Panc1 (cell line): ENCODE data around the gene FBLN1. TPM values are rescaled to one million over a fixed set of nuclear protein-coding genes. Genes with fewer than 3 reads are reported as not detected.

Experiments used
- ATAC-seq: fragments of 200-7000 bp; cut with Tn5 transposase; 2 replicates; pipeline ENCODE4 v1.9.1; 2020; ENCODE audit warnings: mild to moderate bottlenecking, moderate library complexity
- BruUV-seq: library from RNA; stranded (reverse); fragments of 400-500 nt; replicated peaks from 2 replicates; lab custom pipeline; 2021; lab: Mats Ljungman, UMichigan
- CTCF ChIA-PET: fragments of 300-600 bp; sonication (Branson Sonifier 250); formaldehyde crosslinking; loops from one replicate; lab custom pipeline; 2022; ENCODE audit warnings: antibody characterized with exemption; lab: Charles Lee
- POLR2A ChIA-PET: fragments of 300-600 bp; sonication (Branson Sonifier 250); formaldehyde crosslinking; loops from one replicate; lab custom pipeline; 2022; ENCODE audit warnings: antibody characterized with exemption; lab: Charles Lee
- DNase-seq: peaks from one replicate; pipeline ENCODE4 v3.0.0-alpha.2; 2010; ENCODE audit warnings: low read depth, low spot score
- H3K27ac ChIP-seq: 2 replicates; pipeline ENCODE4 v1.5.1; 2011; ENCODE audit warnings: mild to moderate bottlenecking, low read length, inconsistent platforms
- H3K27me3 ChIP-seq: fragments of 200-500 bp; sonication (Bioruptor generic); 2 replicates; pipeline ENCODE4 v1.6.0; 2014; ENCODE audit warnings: low read length, inconsistent platforms; ENCODE audit not compliant: control insufficient read depth, insufficient read depth
- H3K36me3 ChIP-seq: fragments of 200-500 bp; sonication (Bioruptor generic); 2 replicates; pipeline ENCODE4 v1.5.1; 2014; ENCODE audit warnings: inconsistent platforms, mild to moderate bottlenecking, low read length, moderate library complexity; ENCODE audit not compliant: control insufficient read depth, insufficient read depth
- H3K4me1 ChIP-seq: 2 replicates; pipeline ENCODE4 v1.5.1; 2011; ENCODE audit warnings: inconsistent platforms, mild to moderate bottlenecking, low read length, moderate library complexity; ENCODE audit not compliant: control insufficient read depth, insufficient read depth
- H3K4me3 ChIP-seq, 2 experiments: 2 replicates each; pipeline ENCODE4 v1.5.1; 2011 to 2012; ENCODE audit warnings: low read depth in 2 of 2, low read length in 2 of 2, mild to moderate bottlenecking in 2 of 2, inconsistent platforms in 1 of 2, moderate library complexity in 1 of 2
- H3K9me3 ChIP-seq: fragments of 200-500 bp; sonication (Bioruptor generic); 2 replicates; pipeline ENCODE4 v1.5.1; 2014; ENCODE audit warnings: low read depth, mild to moderate bottlenecking, inconsistent platforms, low read length, moderate library complexity; ENCODE audit not compliant: control insufficient read depth, insufficient read depth
- POLR2AphosphoS5 ChIP-seq: IDR thresholded peaks from 2 replicates; pipeline ENCODE4 v1.6.1; 2012; ENCODE audit warnings: mild to moderate bottlenecking, low read depth, low read length, moderate library complexity
- SIN3A ChIP-seq: IDR thresholded peaks from 2 replicates; pipeline ENCODE4 v1.6.1; 2012; ENCODE audit warnings: low read depth, mild to moderate bottlenecking, low read length, moderate library complexity, borderline replicate concordance; ENCODE audit not compliant: insufficient read depth
- TCF7L2 ChIP-seq: IDR thresholded peaks from 2 replicates; pipeline ENCODE4 v1.6.1; 2011; ENCODE audit warnings: mild to moderate bottlenecking, low read depth, low read length, inconsistent platforms
- in situ Hi-C: cut with HindIII; loops from 2 replicates; pipeline ENCODE4 v1.10.0; 2016; ENCODE audit warnings: low sequenced_read_pairs, low pct_unique_long_range_greater_than_20kb
- intact Hi-C: fragments of 100-400 bp; cut with micrococcal nuclease; formaldehyde crosslinking; loops from one replicate; pipeline ENCODE4 v1.10.0; 2022; ENCODE audit not compliant: unreplicated experiment
- total RNA-seq: library from RNA; stranded (reverse); gene quantifications from one replicate; pipeline ENCODE4 v1.2.1, GENCODE V29; 2021; ENCODE audit not compliant: unreplicated experiment
- TF ChIP-seq, protein P1 (sequence below), 2 experiments: IDR thresholded peaks; 2 replicates each; pipeline ENCODE4 v1.6.1; 2011 to 2012; ENCODE audit warnings: low read depth in 2 of 2, control low read depth in 1 of 2, low read length in 1 of 2, mild to moderate bottlenecking in 1 of 2, moderate library complexity in 1 of 2; ENCODE audit not compliant: insufficient read depth in 1 of 2
- TF ChIP-seq, protein P2 (sequence below): fragments of 450-650 bp; IDR thresholded peaks from 2 replicates; pipeline ENCODE4 v1.5.1; 2017; ENCODE audit warnings: mild to moderate bottlenecking

FBLN1 gene
- total RNA-seq, 1 experiment from 2014 or later = 143 TPM

DNA sequence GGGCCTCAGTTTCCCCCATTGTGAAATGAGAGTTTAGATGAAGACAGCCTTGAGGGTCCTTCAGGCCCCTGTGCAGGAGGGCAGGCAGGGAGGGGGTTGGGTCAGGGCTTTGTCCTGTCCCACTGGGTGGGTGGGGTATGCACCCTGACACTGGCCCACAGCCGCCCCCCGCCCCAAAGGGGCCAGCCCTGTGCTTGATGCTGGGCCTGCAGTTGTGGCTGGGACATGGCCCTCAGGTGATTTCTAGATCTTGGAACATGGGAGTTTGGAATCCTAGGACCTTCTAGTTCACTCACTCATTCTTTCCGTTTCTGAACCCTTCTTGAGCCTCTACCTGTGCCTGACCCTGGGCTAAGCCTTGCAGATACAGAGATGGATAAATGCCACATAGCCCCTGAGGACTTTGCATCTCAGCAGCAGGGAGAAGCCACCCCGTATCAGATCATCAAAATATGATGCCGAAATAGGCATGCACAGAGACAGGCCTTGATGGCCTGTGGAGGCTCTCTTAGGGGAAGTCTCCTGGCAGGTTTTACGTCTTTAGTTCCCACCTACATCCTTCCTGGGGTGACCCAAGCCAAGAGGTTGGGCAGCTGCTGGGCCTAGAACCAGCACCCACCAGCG, 76.0 kb downstream of the FBLN1 start:
- POLR2A ChIA-PET = no interaction called here
- intact Hi-C loops = no loop called here
- BruUV-seq = no TSS peak

DNA sequence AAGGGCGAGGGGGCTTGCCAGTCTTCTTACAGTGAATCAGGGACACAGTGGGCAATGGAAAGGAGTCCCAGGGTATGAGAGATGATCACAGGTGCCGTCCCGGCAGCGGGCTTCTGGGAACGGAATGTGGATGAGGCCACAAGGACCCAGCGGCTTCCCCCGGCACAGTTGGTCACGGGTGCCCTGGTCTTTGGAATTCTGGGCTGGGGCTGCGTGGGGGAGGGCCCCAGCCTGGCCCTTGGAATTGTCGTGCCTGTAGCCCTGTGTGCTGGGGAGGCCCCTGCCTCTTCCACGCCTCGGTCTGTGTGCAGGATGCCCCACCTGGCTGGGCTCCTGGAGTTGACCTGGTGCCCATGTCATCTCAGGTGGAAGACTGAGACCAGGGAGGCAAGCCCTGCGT, 76.6 kb downstream of the FBLN1 start:
- no TSS peak for BruUV-seq
- TF ChIP-seq TCF7L2 (no peak), SIN3A (no peak), POLR2AphosphoS5 (no peak)
- TF ChIP-seq, protein P1, sequence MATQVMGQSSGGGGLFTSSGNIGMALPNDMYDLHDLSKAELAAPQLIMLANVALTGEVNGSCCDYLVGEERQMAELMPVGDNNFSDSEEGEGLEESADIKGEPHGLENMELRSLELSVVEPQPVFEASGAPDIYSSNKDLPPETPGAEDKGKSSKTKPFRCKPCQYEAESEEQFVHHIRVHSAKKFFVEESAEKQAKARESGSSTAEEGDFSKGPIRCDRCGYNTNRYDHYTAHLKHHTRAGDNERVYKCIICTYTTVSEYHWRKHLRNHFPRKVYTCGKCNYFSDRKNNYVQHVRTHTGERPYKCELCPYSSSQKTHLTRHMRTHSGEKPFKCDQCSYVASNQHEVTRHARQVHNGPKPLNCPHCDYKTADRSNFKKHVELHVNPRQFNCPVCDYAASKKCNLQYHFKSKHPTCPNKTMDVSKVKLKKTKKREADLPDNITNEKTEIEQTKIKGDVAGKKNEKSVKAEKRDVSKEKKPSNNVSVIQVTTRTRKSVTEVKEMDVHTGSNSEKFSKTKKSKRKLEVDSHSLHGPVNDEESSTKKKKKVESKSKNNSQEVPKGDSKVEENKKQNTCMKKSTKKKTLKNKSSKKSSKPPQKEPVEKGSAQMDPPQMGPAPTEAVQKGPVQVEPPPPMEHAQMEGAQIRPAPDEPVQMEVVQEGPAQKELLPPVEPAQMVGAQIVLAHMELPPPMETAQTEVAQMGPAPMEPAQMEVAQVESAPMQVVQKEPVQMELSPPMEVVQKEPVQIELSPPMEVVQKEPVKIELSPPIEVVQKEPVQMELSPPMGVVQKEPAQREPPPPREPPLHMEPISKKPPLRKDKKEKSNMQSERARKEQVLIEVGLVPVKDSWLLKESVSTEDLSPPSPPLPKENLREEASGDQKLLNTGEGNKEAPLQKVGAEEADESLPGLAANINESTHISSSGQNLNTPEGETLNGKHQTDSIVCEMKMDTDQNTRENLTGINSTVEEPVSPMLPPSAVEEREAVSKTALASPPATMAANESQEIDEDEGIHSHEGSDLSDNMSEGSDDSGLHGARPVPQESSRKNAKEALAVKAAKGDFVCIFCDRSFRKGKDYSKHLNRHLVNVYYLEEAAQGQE (IDR thresholded peaks at IDR 0.05; ENCODE audit: insufficient read depth in 1 of 2, low read depth in 2 of 2, low read length in 1 of 2) = no peak
- TF ChIP-seq, protein P2, sequence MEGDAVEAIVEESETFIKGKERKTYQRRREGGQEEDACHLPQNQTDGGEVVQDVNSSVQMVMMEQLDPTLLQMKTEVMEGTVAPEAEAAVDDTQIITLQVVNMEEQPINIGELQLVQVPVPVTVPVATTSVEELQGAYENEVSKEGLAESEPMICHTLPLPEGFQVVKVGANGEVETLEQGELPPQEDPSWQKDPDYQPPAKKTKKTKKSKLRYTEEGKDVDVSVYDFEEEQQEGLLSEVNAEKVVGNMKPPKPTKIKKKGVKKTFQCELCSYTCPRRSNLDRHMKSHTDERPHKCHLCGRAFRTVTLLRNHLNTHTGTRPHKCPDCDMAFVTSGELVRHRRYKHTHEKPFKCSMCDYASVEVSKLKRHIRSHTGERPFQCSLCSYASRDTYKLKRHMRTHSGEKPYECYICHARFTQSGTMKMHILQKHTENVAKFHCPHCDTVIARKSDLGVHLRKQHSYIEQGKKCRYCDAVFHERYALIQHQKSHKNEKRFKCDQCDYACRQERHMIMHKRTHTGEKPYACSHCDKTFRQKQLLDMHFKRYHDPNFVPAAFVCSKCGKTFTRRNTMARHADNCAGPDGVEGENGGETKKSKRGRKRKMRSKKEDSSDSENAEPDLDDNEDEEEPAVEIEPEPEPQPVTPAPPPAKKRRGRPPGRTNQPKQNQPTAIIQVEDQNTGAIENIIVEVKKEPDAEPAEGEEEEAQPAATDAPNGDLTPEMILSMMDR = no peak
- Histone ChIP-seq H3K27me3 (no peaks in the 10 kb centered on the region), H3K4me1 (peaks cover 4% of the 10 kb centered on the region), H3K27ac (no peak overlapping the region), H3K9me3 (no peaks in the 10 kb centered on the region), H3K36me3 (no peaks in the 10 kb centered on the region), H3K4me3 (no peak overlapping the region)
- ATAC-seq (no peak), DNase-seq (no peak)
- in situ Hi-C loops = no loop called here
- intact Hi-C loops = no loop called here
- CTCF ChIA-PET = no interaction called here
- POLR2A ChIA-PET = no interaction called here

More for the DNA sequence above, 76.0 kb downstream of the FBLN1 start:
- Histone ChIP-seq H3K36me3 (no peaks in the 10 kb centered on the region), H3K27me3 (no peaks in the 10 kb centered on the region), H3K27ac (no peak overlapping the region), H3K4me3 (no peak overlapping the region), H3K4me1 (peaks cover 4% of the 10 kb centered on the region), H3K9me3 (no peaks in the 10 kb centered on the region)
- CTCF ChIA-PET = interaction anchor here (0.6 kb wide), 1 partner anchor 42 kb away, joined by 4 read pairs; no protein-coding TSS in a partner anchor
- TF ChIP-seq SIN3A (no peak), TCF7L2 (no peak), POLR2AphosphoS5 (no peak)
- TF ChIP-seq, protein P1 (IDR thresholded peaks at IDR 0.05; ENCODE audit: insufficient read depth in 1 of 2, low read depth in 2 of 2, low read length in 1 of 2) = no peak
- TF ChIP-seq, protein P2 = no peak
- in situ Hi-C loops = no loop called here
- no peak for ATAC-seq
- no peak for DNase-seq
